Astrocyte of the cerebellum (primary cell): Measurements from ENCODE around the gene CEACAM5.

Experiments used
- DNase-seq: peaks from one replicate; pipeline ENCODE4 v3.0.0-alpha.2; 2011; ENCODE audit warnings: low read depth
- H3K4me3 ChIP-seq: 2 replicates; pipeline ENCODE4 v1.5.1; 2011; ENCODE audit warnings: mild to moderate bottlenecking, low read depth, low read length, moderate library complexity
- CTCF ChIP-seq: IDR thresholded peaks from 2 replicates; pipeline ENCODE4 v1.5.1; 2012; ENCODE audit warnings: low read length, low read depth, moderate library complexity, mild to moderate bottlenecking; ENCODE audit errors: missing control alignments
- in situ Hi-C: cut with HindIII; loops from 2 replicates; pipeline ENCODE4 v1.10.0; 2017; ENCODE audit warnings: low sequenced_read_pairs

The CEACAM5 gene

GRCh38 chr19:41711376-41712261 lies 3.2 kb downstream of the CEACAM5 start:
- no peak for TF ChIP-seq CTCF
- no peak for DNase-seq
- no peak overlapping the region for H3K4me3 ChIP-seq
- in situ Hi-C loops = no loop called here

- H3K4me3 ChIP-seq = no peak overlapping the region
- TF ChIP-seq CTCF = no peak
- in situ Hi-C loops = no loop called here
- DNase-seq = no peak
These were observed 6.2 kb downstream of the CEACAM5 start for GRCh38 chr19:41714598-41714997.

- DNase-seq = no peak
- H3K4me3 ChIP-seq = no peak overlapping the region
- no peak for TF ChIP-seq CTCF
- in situ Hi-C loops = no loop called here
These were observed 10.3 kb downstream of the CEACAM5 start for GRCh38 chr19:41718761-41719160.

GRCh38 chr19:41720103-41720502 lies 11.7 kb downstream of the CEACAM5 start:
- in situ Hi-C loops = no loop called here

DNA sequence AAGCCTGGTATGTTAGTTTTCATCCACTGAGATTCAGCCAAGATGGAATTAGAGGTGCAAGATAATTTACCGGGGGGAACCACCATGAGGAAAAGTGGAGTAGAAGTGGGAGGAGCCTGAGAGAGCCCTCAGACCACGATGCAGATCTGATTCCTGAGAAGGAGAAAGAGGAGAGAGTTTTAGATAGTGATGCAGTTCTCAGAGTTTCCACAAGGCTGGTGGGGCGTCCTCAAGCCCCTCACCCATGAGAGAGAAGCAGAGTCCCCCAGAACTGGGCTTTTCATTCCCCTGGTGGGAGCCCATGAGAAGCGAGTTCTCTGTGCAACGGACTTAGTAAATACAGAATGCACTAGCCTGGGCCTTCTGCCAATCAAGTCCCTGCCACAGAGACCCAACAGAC lies 18.1 kb downstream of the CEACAM5 start:
- in situ Hi-C loops = no loop called here
- DNase-seq = no peak
- H3K4me3 ChIP-seq = no peak overlapping the region
- no peak for TF ChIP-seq CTCF

More at GRCh38 chr19:41720103-41720502, 11.7 kb downstream of the CEACAM5 start:
- no peak for DNase-seq
- no peak for TF ChIP-seq CTCF
- no peak overlapping the region for H3K4me3 ChIP-seq

- no peak for TF ChIP-seq CTCF
- DNase-seq = no peak
- H3K4me3 ChIP-seq = no peak overlapping the region
- in situ Hi-C loops = no loop called here
These were observed 25.7 kb downstream of the CEACAM5 start for GRCh38 chr19:41734156-41734555.
